Peyer's patch (tissue), 4 donors: ENCODE data around the gene OPCML.

ENCODE experiments used
- POLR2A ChIP-seq, 2 donors: fragments of 450-650 bp; IDR thresholded peaks; one replicate each; pipeline ENCODE4 v1.5.1; 2017; ENCODE audit warnings: antibody characterized with exemption in 2 of 2, mild to moderate bottlenecking in 2 of 2, moderate library complexity in 2 of 2
- TF ChIP-seq, protein P1 (sequence below), 6 experiments: fragments of 450-650 bp in 4 of 6; fragments of 200-600 bp in 2 of 6; sonication (generic) in 1 of 6; IDR thresholded peaks; one replicate each; pipeline ENCODE4 v1.5.1; 2017 to 2019; ENCODE audit warnings: antibody characterized with exemption in 6 of 6, mild to moderate bottlenecking in 3 of 6, moderate library complexity in 1 of 6

DNA sequence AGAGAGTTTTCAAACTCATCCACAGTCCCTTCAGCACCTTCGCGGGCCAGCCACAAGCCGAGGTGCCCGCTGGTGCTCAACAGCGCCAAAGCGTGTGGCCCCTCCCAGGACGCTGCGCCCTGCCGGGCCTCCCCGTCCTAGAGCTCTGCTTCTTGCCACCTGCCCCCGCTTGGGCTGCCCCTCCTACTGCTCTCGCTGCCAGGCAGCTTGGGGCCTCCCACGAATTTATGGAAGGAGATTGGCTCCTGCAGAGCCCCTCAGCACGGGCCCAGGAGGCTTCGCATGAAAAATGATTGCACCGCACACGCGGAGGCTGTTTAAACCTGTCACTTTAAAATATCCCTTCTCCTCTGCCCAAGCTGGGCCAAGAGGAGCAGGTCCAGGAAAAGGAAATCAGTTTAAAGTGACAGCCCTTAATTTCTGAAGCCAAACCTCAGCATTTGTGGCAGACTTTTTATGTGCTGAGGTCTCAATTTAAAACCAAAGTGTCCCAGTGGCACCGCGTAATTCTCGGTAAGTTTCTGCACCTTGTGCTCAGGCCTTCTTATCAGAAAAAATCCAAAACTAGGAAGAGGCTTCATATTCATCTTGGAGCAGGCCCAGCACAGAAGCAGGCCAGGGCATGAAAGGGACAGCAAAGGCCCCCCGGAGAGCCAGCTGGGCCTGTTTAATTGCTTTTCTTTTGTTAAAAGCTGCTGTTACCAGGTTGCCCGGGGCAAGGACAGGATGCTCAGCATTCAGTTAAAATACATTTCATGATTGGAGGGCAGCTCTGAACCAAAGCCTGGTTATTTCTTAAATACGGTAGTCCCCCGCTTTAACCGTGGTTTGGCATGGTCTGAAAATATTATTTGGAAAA, 303.6 kb downstream of the OPCML start:
- TF ChIP-seq, protein P1, sequence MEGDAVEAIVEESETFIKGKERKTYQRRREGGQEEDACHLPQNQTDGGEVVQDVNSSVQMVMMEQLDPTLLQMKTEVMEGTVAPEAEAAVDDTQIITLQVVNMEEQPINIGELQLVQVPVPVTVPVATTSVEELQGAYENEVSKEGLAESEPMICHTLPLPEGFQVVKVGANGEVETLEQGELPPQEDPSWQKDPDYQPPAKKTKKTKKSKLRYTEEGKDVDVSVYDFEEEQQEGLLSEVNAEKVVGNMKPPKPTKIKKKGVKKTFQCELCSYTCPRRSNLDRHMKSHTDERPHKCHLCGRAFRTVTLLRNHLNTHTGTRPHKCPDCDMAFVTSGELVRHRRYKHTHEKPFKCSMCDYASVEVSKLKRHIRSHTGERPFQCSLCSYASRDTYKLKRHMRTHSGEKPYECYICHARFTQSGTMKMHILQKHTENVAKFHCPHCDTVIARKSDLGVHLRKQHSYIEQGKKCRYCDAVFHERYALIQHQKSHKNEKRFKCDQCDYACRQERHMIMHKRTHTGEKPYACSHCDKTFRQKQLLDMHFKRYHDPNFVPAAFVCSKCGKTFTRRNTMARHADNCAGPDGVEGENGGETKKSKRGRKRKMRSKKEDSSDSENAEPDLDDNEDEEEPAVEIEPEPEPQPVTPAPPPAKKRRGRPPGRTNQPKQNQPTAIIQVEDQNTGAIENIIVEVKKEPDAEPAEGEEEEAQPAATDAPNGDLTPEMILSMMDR (IDR thresholded peaks at IDR 0.05): no peak
- no peak for TF ChIP-seq POLR2A (IDR thresholded peaks at IDR 0.05)
